Middle frontal gyrus (tissue), 1 donor: ENCODE measurements around the gene TRRAP.
"Not testable (repeated sequence)": the region's sequence is repeated elsewhere in the genome, so short reads cannot be mapped to it uniquely, and the experiment has no call there.

Source experiments
- DNase-seq: peaks from one replicate; pipeline ENCODE4 v3.0.0-alpha.2; 2015; ENCODE audit warnings: low spot score; ENCODE audit errors: extremely low spot score

The TRRAP gene

GRCh38 chr7:98866351-98866750, 12.0 kb upstream of the TRRAP start:
- no peak for DNase-seq

GRCh38 chr7:98866765-98867164, 11.6 kb upstream of the TRRAP start:
- DNase-seq, result no peak

GRCh38 chr7:98868450-98868849, 9.9 kb upstream of the TRRAP start:
- no peak for DNase-seq

- peak; percentile 13 for DNase-seq
Observed at GRCh38 chr7:98869027-98869596, 9.2 kb upstream of the TRRAP start.

GRCh38 chr7:98869597-98870120, 8.7 kb upstream of the TRRAP start, which contains the start of gene TMEM130:
TSS of gene TMEM130 (minus strand) at chr7:98870014. CDS start at chr7:98869861, 153 bp downstream.
- DNase-seq, result no peak

- DNase-seq, result peak; percentile 36
Observed at GRCh38 chr7:98870121-98870651, 8.1 kb upstream of the TRRAP start.

- DNase-seq, result no peak
Observed at GRCh38 chr7:98870807-98871491, 7.4 kb upstream of the TRRAP start.

- DNase-seq, result no peak
Observed at GRCh38 chr7:98872328-98872924, 5.9 kb upstream of the TRRAP start.

GRCh38 chr7:98873610-98874009, 4.7 kb upstream of the TRRAP start:
- DNase-seq, result not testable (repeated sequence)

- DNase-seq, result no peak
Observed at GRCh38 chr7:98874942-98875341, 3.4 kb upstream of the TRRAP start.

GRCh38 chr7:98875501-98875900, 2.8 kb upstream of the TRRAP start:
- DNase-seq, result no peak

GRCh38 chr7:98877146-98877545, 1.2 kb upstream of the TRRAP start:
- DNase-seq, result no peak

GRCh38 chr7:98877692-98878364, 504 bp upstream of the TRRAP start:
- no peak for DNase-seq

GRCh38 chr7:98879198-98879978, 1.1 kb downstream of the TRRAP start:
- DNase-seq, result no peak

GRCh38 chr7:98879979-98880315, 1.6 kb downstream of the TRRAP start:
- no peak for DNase-seq

- no peak for DNase-seq
Observed at GRCh38 chr7:98880485-98880884, 2.2 kb downstream of the TRRAP start.

GRCh38 chr7:98881561-98882315, 3.4 kb downstream of the TRRAP start:
- no peak for DNase-seq

GRCh38 chr7:98884416-98884815, 6.1 kb downstream of the TRRAP start:
- DNase-seq, result no peak

- DNase-seq, result no peak
Observed at GRCh38 chr7:98887038-98887437, 8.7 kb downstream of the TRRAP start.

- no peak for DNase-seq
Observed at GRCh38 chr7:98892609-98893008, 14.3 kb downstream of the TRRAP start.
